SK-N-SH treated with all-trans-retinoic acid at 6 μM for 48 hours (cell line): ENCODE measurements around the gene DNASE1L3.

Experiments used
- BACH2 ChIP-seq: fragments of 250-450 bp; sonication (Bioruptor Pico); IDR thresholded peaks from 2 replicates; pipeline ENCODE4 v1.9.0; 2021; ENCODE audit warnings: mild to moderate bottlenecking, borderline replicate concordance
- CREB5 ChIP-seq: fragments of 250-450 bp; sonication (Bioruptor Pico); IDR thresholded peaks from 2 replicates; pipeline ENCODE4 v1.5.1; 2020; ENCODE audit warnings: low read depth, mild to moderate bottlenecking, moderate library complexity
- ESRRG ChIP-seq: fragments of 250-450 bp; sonication (Bioruptor Pico); IDR thresholded peaks from 2 replicates; pipeline ENCODE4 v1.6.1; 2021; ENCODE audit warnings: mild to moderate bottlenecking
- OSR1 ChIP-seq: fragments of 250-450 bp; sonication (Bioruptor Pico); IDR thresholded peaks from 2 replicates; pipeline ENCODE4 v1.8.0; 2022; ENCODE audit warnings: moderate library complexity, mild to moderate bottlenecking, inconsistent platforms
- PATZ1 ChIP-seq: fragments of 250-450 bp; sonication (Bioruptor Pico); IDR thresholded peaks from 2 replicates; pipeline ENCODE4 v1.8.0; 2020; ENCODE audit warnings: mild to moderate bottlenecking, moderate library complexity, borderline replicate concordance
- SNAI2 ChIP-seq: fragments of 250-450 bp; sonication (Bioruptor Pico); IDR thresholded peaks from 2 replicates; pipeline ENCODE4 v1.5.0; 2020; ENCODE audit warnings: mild to moderate bottlenecking, moderate library complexity
- TSHZ2 ChIP-seq: fragments of 250-450 bp; sonication (Bioruptor Pico); IDR thresholded peaks from 2 replicates; pipeline ENCODE4 v1.5.0; 2020; ENCODE audit warnings: mild to moderate bottlenecking, moderate library complexity
- ZC3H10 ChIP-seq: fragments of 250-450 bp; sonication (Bioruptor Pico); IDR thresholded peaks from 2 replicates; pipeline ENCODE4 v1.5.1; 2021; ENCODE audit warnings: mild to moderate bottlenecking, moderate library complexity
- ZFP3 ChIP-seq: fragments of 250-450 bp; sonication (Bioruptor Pico); IDR thresholded peaks from 2 replicates; pipeline ENCODE4 v1.5.0; 2020; ENCODE audit warnings: mild to moderate bottlenecking, moderate library complexity
- ZFP30 ChIP-seq: fragments of 450-650 bp; formaldehyde crosslinking; IDR thresholded peaks from 2 replicates; pipeline ENCODE4 v1.5.0; 2022; ENCODE audit warnings: mild to moderate bottlenecking, moderate library complexity
- ZNF70 ChIP-seq: fragments of 450-650 bp; formaldehyde crosslinking; IDR thresholded peaks from 2 replicates; pipeline ENCODE4 v1.5.0; 2020; ENCODE audit warnings: mild to moderate bottlenecking, moderate library complexity

DNA sequence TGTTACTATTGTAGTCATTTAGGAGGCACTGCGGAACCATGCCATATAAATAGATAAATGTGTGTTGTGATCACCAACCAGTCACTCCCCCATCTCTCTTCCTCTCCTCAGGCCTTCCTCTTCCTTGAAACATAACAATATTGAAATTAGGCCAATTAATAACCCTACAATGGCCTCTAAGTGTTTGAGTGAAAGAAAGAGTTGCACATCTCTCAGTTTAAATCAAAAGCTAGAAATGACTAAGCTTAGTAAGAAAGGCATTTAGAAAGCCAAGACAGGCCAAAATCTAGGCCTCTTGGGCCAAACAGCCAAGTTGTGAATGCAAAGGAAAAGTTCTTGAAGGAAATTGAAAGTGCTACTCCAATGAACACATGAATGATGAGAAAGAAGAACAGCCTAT, 8.1 kb upstream of the DNASE1L3 start:
- TF ChIP-seq OSR1 (no peak), BACH2 (CRISPR knock-in tag) (no peak), CREB5 (CRISPR knock-in tag) (no peak), ZFP3 (CRISPR knock-in tag) (no peak), PATZ1 (CRISPR knock-in tag) (no peak), ESRRG (CRISPR knock-in tag) (no peak), ZC3H10 (CRISPR knock-in tag) (no peak), TSHZ2 (CRISPR knock-in tag) (no peak), SNAI2 (CRISPR knock-in tag) (no peak), ZFP30 (CRISPR knock-in tag) (no peak), ZNF70 (CRISPR knock-in tag) (no peak)
